HG03520 (cell line): ENCODE data around the gene RAC2.

Experiments used
- ATAC-seq: cut with Tn5 transposase; IDR thresholded peaks from one replicate; pipeline ENCODE4 v1.9.1; 2021; ENCODE audit warnings: mild to moderate bottlenecking, moderate library complexity; ENCODE audit not compliant: unreplicated experiment

The RAC2 gene

GRCh38 chr22:37276776-37277175 lies 32.7 kb upstream of the RAC2 start:
- no peak for ATAC-seq

DNA sequence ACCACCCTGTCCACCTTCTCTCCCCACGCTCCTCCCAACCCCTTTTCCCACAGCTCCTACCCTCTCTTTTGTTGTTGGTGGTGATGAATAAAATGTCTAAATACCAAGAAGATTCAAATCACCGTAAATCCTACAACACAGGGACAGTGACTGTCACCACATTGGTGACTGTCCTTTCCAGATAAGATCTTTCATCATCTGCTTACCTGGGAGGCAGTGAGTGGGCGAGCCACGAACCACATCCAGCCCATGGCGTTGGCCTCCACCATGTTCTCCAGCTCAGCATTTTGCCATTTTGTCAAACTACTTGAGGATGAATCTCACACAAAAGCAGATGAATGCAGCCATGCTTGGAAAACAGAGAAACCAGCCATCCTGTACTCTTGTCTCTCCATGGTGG lies 31.6 kb upstream of the RAC2 start:
- ATAC-seq, result no peak

DNA sequence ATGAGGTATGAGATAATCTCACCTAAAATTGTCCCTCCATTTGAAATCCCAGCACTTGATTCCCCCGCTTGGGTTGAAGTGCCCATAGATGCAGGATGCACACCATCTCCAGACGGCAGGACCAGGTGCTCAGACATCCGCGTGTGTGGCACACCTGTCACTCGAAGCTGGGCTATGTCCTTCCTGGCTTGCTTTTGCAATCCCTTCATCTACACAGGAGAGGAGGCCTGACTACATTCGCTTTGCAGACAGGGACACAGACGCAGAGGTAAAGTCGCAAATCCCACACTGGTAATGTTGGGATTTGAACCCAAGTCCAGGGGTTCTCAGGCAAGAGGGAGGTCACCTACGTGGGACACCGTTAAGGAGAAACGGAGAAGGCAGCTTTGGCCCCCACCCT lies 31.1 kb upstream of the RAC2 start:
- no peak for ATAC-seq

DNA sequence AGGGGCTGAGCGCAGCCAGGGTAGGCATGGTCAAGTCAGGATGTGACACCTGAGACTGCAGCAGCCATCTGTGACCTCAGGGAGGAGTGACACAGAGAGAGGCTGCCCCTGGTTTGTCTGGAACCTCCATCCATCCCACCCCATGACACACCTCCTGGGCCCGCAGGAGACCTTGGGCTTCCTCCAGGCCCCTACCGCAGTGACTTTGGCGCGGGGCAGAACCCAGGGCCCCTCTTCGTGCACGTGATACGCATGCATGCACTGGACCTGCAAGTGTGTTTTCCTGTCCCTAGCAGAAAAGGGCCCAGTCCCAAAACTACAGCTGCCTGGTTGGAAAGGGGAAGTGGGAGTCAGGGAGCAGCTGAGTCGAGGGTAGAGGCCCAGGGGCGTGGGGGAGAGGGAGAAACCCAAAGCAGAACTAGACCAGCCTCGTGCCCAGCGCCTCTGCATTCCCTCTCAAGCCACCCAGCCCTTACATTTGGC lies 30.4 kb upstream of the RAC2 start:
- ATAC-seq, result no peak

GRCh38 chr22:37273846-37274225 lies 29.8 kb upstream of the RAC2 start:
- ATAC-seq, result no peak

DNA sequence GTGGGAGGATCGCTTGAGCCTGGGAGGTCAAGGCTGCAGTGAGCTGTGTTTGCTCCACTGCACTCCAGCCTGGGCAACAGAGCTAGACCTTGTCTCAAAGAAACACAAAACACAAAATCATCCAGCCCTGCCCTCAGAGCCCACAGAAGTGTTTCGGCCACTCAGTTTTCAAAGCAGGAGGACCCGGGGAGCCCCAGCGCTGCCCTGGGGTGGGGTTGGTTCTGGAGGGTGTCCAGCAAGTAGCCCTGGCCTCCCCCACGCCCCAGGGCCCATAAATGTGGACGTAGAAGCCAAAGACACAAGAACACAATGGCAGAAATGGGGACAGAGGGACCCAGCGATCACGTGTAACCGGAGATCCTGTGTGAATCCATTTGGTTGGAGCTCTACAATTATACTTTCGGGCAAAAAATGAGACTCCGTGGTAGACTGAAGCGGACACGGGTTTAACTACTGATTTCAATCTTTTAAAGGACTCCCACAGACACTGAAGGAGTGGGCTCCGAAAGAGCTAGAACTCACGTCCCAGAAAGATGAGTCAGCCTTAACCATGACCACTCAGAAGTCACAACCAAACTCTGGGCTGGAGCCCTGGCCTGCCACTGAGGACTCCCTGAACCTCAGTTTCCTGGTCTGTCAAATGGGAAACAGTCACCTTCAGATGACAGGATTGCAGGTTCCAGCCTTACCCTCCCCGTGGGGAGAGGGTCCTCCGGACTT lies 29.2 kb upstream of the RAC2 start:
- ATAC-seq, result no peak

GRCh38 chr22:37270928-37271650 lies 27.0 kb upstream of the RAC2 start:
- ATAC-seq, result no peak

DNA sequence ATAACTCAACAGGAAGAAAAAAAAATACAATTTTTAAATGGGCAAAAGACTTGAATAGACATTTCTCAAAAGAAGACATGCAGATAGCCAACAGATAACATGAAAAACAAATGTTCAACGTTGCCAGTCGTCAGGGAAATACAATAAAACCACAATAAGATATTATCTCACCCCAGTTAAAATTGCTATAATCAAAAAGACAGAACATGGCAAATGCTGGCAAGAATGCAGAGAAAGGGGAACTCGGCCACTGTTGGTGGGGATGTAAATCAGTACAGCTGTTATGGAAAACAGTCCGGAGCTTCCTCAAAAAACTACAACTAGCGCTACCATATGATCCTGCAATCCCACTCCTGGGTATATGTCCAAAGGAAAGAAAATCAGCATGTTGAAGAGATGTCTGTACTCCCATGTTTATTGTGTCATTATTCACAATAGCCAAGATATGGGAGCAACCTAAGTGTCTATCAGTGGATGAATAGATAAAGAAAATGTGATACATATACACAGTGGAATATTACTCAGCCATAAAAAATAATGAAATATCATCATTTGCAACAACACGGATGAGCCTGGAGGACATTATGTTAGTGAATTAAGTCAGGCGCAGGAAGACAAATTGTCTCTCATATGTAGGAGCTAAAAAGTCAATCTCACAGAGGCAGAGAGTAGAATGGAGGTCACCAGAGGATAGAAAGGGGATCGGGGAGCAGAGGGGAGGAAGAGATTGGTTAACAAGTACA lies 26.0 kb upstream of the RAC2 start:
- ATAC-seq, result no peak

- ATAC-seq, result no peak
Measured at GRCh38 chr22:37267661-37268413, 23.8 kb upstream of the RAC2 start.

DNA sequence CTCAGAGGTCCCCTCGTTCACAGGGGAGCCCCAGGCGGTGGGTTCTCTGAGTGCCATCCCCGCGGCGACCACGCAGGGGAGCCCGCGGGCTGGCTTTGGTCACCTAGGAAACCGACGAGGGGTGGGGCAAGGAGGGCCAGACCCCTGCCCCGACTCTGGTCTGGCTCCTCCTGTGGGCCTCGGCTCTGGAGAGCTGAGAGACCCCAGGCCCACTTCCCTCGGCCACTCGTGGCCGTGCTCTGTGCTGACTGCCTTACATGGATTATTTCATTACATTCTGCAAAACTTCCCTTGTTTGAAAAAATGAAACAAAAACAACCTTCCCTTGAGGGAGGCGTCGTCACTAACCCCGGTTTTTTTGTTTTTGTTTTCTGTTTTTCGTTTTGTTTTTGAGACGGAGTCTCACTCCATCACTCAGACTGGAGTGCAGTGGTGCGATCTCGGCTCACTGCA lies 23.1 kb upstream of the RAC2 start:
- ATAC-seq, result peak; percentile 70

DNA sequence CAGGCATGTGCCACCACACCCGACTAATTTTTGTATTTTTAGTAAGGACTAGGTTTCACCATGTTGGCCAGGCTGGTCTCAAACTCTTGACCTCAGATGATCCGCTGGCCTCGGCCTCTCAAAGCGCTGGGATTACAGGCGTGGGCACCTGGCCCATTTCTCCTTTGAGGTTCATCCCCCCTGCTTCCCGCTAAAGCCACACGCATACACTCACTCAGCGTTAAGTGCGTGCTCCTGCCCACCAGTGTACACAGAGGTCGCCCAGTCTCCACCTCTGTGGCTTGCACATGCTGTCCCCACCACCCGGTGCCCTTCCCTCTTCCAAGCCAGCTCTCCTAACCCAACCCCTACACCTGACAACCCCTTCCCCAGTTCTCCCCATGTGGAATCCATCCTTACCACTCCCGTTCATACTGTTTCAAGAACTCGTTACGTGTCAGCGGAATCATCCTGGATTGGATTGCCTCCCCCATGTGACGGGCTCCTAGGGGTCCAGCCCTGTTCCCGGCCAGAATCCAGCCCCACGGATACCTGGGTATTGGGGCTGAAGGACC lies 22.6 kb upstream of the RAC2 start:
- ATAC-seq, result no peak

DNA sequence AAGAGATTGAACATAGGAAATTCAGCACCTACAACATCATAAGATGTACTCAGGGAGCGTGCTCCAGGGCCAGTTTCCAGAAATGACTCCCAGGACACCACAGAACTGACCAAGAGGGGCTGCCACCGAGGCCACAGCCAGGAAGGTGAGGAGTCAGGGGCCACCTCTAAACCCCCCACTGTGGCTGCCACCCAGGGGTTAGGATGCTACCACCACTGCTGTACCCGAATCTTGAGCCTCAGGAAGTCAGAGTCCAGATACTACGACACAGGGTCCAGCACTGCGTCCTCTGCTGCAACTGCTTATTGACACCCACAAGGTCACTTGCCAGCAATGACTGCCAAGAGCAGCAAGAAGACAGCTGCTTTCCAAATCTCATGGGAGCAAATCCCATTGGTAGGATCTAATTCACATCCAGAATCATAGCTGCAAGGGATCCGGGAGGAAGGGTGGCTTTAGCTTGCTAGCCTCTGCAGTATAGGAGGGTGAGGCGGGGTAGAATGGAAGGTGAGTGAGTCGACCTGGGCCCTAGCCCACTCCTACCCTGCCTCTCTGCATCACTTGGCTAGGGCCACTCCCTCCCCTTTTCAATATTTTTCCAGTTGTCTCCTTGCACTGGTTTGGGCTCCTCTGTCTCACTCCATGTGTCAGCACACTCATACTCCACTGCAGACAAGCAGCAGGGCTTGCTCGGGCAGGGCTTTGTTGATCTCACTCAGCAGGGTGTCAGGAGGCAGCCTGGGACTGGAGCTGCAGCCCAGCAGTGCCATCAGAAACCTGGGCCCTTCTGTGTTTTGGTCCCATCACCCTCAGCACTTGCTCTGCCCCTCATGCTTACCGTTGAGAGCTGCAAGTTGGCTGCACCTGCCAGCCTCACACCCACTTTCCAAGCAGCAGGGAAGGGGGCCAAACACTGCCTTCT lies 20.2 kb upstream of the RAC2 start:
- no peak for ATAC-seq

DNA sequence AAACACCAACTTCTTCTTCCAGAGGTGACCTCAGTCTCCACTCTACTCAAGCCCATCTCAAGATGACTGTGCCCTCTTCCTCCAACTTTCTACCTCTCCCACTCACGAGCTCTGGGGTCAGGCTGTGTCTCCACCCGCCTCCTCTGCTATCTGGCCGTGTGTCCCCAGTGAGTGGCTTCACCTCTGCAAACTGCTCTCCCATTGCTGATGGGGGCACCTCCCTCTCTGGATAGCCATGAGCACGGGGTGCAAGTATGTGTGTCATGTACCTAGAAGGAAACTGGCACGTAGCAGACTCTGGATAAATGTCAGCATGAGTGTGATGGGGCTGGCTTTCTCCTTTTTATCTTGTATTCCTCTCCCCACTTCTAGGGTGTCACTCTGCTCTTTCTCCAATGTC lies 18.3 kb upstream of the RAC2 start:
- no peak for ATAC-seq

DNA sequence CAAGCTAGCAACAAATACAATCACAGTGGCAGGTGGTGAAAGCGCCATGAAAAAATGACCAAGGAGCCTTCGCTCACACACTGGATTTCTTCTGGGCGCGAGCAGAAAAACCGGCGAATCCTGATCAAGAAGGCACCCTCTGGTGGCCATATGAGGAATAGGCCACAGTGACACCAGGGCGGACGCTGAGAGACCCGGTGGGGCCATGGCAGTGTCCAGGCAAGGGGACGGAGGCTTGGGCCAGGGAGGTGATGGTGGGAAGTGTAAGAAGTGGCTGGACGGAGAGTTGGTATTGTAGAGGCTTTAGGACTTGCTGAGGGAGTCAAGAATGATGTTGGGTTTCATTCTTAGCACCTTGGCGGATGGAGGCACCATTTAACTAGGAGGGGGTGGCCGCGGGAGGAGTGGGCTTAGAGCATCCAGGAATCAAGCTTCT lies 16.9 kb upstream of the RAC2 start:
- ATAC-seq, result no peak

GRCh38 chr22:37260155-37260795 lies 16.2 kb upstream of the RAC2 start:
- ATAC-seq, result no peak

- no peak for ATAC-seq
Measured at GRCh38 chr22:37259540-37260029, 15.5 kb upstream of the RAC2 start.

DNA sequence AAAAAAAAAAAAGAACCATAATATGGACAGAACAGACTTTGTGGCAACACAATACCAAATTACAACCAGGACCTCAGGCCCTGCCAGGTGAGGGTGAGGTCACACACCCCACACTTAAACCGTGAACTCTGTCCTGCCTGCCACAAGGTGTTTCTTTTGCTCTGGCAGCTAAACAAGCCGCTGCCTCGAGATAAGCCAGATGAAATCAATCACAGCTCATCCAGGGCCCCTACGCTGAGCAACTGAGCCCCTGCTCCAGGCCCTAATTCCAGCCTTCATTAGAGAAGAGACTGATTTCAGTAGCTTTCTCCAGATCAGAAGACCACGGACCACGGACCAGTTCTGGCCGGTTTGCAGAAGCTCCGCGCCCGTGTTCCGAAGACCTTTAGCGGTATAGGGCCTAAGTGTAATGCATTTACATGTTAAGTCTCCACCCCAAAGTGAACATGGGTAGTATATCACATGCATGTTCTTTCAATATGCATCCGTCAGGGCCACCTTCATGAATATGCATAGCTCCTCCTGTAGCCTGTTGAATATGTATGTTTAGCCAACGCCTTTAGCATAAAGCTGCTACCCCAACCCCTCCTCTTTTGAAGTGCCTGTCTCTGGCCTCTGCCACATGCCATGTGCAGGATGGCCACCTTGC lies 14.8 kb upstream of the RAC2 start:
- no peak for ATAC-seq

- ATAC-seq, result no peak
Measured at GRCh38 chr22:37258005-37258752, 14.1 kb upstream of the RAC2 start.
